Stimulated activated CD4-positive, alpha-beta T cell treated with anti-CD3 and anti-CD28 coated beads, Interleukin-4, amount 100 ng/mL, for 24 hours (primary cell): ENCODE results near the gene CD177.
"Not testable (repeated sequence)": the region's sequence is repeated elsewhere in the genome, so short reads cannot be mapped to it uniquely, and the experiment has no call there.

Source experiments
- DNase-seq: peaks from one replicate; pipeline ENCODE4 v3.0.0-alpha.2; 2020

CD177 gene

DNA sequence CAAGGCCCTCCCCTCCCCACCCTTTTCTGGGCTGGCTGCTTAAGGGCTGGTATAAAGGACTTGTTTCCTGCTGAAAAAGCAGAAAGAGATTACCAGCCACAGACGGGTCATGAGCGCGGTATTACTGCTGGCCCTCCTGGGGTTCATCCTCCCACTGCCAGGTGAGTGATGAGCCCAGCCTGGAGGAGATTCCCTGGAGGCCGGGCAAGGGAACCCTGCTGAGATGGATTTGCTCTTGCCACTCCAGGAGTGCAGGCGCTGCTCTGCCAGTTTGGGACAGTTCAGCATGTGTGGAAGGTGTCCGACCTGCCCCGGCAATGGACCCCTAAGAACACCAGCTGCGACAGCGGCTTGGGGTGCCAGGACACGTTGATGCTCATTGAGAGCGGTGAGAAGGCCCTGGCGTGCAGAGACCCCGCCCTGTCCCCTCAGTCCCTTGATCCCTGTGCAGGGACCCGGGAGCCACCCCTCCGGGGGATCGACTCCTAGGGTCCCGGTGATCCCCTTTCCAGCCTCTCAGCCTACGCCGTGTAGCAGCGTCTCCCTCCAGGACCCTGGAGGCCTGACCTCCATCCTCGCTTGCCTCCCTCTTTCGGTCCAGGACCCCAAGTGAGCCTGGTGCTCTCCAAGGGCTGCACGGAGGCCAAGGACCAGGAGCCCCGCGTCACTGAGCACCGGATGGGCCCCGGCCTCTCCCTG, at the start of gene CD177:
TSS of gene CD177 (plus strand) at position 81 of the 699 bp plus-strand sequence. CDS start at position 110, 29 bp downstream.
- no peak for DNase-seq

- no peak for DNase-seq
Measured at GRCh38 chr19:43305642-43306041, 47.8 kb upstream of the CD177 start.

GRCh38 chr19:43306097-43306496, 47.4 kb upstream of the CD177 start:
- no peak for DNase-seq

DNA sequence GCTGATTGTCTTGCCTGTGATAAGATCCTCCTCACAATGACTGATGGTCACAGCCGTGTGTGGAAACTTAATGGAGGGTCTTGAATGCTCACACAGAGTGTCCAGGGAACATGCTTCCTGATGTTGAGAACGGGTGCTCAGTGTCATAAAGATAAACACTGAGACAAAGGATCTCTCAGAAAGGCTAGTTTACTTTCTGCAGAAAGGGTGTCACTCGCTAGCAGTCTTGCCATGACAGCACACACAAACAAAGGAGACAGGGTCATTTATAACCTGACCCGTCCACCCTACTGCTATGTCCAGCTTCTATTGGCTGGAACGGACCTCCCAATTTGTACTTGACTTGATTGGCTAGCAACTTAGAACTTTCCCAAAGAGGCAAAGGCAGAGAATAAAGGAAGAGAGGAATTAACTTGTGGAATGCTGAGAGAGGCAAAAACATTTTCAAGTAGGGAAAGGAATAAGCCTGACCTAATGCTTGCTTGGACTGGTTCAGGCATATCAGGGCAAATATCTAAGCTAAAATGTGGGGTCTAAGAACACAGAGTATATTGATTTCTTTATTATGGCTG, 45.2 kb upstream of the CD177 start:
- no peak for DNase-seq

- DNase-seq = no peak
Measured at GRCh38 chr19:43309466-43309865, 44.0 kb upstream of the CD177 start.

GRCh38 chr19:43310221-43310620, 43.3 kb upstream of the CD177 start:
- no peak for DNase-seq

DNA sequence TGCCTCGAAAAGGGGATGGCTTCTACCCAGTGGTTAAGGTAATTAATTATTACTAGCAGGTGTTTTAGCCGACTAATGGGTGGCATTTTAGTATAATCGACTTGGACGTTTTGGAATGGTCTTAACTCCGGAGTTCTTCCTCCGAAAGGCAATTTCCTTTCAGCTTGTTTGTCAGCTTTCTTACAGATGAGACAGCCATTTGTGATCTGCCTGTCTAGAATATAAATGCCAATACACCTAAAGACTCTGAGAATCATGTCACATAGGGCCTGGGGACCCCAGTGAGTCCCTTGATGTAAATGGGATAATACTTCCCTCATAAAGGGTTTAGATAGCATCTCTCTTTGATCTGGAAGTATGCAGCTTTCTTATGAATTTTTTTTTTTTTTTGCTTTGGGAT, 42.2 kb upstream of the CD177 start:
- no peak for DNase-seq

DNA sequence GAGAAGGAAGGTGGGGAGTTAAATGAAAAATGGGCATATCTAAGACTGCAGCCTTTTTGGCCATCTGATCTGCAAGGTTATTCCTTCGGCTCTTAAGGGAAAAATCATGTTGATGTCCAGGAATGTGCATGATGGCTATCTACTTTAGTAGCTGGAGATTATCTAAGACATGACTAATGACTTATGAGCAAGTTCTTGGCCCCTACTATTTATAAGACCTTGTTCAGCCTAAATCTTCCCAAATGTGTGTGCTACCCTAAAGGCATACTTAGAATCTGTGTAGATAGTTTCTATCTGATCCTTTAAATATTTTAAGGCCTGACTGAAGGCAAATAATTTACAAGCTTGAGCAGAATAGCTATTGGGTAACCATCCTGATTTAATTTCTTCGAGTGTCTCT, 41.8 kb upstream of the CD177 start:
- DNase-seq = no peak

GRCh38 chr19:43313711-43314495, 39.6 kb upstream of the CD177 start:
- DNase-seq = no peak

GRCh38 chr19:43315851-43316250, 37.6 kb upstream of the CD177 start:
- no peak for DNase-seq

DNA sequence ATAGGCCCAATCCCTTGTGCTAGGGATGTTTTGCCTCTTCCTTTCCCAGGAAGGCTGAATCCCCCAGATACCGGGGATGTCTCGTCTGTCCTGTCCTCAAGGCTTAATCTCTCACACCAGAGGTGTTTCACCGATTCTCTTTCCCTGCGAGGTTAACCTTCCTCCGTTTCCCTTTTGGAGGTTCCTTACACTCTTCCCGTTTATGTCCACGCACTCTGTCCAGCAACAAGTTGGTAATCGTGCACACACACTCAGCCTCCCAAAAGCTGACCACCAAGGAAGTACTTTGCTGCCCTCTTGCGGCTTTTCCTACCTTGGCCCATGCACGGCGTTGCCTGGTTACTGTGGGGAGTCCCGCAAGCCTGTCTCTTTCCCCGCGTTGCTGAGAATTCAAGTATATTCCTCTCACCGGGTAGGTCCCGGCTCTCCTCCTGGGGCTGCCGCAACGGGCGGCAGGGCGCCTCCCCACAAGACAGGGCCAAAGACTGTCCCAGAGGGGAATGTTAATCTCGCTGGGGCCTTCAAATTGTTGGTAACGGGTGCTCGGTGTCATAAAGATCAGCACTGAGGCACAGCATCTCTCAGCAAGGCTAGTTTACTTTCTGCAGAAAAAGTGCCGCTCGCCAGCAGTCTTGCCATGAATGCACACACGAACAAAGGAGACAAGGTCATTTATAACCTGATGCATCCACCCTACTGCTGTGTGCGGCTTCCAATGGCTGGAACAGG, 36.7 kb upstream of the CD177 start:
- DNase-seq = no peak

- DNase-seq = no peak
Measured at GRCh38 chr19:43318203-43318602, 35.3 kb upstream of the CD177 start.

- DNase-seq = no peak
Measured at GRCh38 chr19:43318796-43319314, 34.6 kb upstream of the CD177 start.

GRCh38 chr19:43320546-43320945, 32.9 kb upstream of the CD177 start:
- DNase-seq = no peak

DNA sequence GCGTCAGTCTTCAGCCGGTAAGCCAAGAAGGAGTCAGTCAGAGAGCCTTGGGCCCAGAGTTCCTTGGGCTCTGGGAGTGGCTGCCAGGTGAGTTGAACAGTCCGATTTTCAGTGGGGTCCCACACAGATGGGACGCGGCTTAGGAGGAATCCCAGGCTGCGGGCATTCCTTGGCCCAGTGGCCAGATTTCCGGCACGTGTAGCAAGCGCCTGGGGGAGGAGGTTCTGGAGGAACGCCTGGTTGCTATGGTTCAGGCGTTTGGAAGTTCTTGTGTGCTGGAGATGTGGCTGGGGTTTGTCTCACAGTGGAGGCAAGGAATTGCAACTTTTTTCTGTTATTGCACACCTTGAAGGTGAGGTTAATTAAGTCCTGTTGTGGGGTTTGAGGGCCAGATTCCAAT, 26.7 kb upstream of the CD177 start:
- not testable (repeated sequence) for DNase-seq

DNA sequence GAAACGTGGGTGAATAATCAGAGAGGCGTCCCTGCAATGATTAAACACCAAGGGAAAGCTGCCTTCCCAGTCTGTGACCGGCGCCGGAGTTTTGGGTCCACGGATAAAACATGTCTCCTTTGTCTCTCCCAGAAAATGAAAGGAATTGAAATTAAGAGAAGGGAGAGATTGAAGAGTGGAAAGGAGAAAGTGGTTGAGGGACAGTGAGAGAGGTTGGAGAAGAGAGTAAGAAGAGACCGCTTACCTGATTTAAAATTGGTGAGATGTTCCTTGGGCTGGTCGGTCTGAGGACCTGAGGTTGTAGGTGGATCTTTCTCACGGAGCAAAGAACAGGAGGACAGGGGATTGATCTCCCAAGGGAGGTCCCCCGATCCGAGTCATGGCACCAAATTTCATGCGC, 24.9 kb upstream of the CD177 start:
- DNase-seq = not testable (repeated sequence)

DNA sequence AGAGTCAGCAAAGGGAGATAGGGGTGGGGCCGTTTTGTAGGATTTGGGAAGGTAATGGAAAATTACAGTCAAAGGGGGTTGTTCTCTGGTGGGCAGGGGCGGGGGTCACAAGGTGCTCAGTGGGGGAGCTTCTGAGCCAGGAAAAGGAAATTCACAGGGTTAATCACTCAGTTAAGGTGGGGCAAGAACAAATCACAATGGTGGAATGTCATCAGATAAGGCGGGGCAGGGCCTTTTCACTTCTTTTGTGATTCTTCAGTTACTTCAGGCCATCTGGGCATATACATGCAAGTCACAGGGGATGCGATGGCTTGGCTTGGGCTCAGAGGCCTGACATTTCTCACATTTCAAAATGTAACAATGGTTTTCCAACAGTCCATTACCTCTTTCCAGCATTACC, 24.4 kb upstream of the CD177 start:
- DNase-seq = not testable (repeated sequence)

DNA sequence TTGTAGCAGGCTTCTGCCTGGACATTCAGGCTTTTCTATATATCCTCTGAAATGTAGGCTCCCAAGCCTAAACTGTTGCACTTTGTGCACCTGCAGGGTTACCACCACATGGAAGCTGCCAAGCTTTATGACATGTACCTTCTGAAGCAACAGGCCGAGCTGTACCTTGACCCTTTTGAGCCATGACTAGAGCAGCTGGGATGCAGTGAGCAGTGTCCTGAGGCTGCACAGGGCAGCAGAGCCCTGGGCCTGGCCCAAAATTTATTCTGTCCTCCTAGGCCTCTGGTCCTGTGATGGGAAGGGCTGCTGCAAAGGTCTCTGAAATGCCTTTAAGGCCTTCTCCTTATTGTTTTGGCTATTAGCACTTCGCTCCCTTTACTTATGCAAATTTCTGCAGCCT, 23.5 kb upstream of the CD177 start:
- no peak for DNase-seq

GRCh38 chr19:43330726-43331434, 22.6 kb upstream of the CD177 start:
- no peak for DNase-seq

DNA sequence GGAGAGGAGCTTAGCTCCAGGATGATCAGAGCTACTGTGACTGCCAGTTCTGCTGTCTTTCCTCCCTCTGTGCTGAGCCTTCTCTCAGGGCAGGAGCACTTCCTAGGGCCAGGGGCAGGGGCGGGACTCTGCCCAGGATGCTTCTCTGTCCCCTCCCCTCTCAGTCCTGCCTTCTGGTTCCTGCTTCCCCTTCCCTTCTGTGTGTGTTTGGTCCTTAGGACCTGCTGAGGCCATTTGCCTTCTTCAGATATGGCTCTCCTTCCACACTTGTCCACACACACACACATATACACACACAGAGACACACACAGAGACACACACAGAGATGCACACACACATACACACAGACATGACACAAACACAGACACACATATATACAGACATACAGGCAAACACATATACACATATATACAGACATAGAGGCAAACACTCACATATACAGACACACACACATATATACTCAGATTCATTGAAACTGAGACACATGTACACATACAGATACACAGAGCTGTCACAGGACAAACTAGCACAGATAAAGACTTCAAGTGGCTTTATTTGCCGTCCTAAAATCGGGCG, 22.0 kb upstream of the CD177 start:
- DNase-seq = no peak

DNA sequence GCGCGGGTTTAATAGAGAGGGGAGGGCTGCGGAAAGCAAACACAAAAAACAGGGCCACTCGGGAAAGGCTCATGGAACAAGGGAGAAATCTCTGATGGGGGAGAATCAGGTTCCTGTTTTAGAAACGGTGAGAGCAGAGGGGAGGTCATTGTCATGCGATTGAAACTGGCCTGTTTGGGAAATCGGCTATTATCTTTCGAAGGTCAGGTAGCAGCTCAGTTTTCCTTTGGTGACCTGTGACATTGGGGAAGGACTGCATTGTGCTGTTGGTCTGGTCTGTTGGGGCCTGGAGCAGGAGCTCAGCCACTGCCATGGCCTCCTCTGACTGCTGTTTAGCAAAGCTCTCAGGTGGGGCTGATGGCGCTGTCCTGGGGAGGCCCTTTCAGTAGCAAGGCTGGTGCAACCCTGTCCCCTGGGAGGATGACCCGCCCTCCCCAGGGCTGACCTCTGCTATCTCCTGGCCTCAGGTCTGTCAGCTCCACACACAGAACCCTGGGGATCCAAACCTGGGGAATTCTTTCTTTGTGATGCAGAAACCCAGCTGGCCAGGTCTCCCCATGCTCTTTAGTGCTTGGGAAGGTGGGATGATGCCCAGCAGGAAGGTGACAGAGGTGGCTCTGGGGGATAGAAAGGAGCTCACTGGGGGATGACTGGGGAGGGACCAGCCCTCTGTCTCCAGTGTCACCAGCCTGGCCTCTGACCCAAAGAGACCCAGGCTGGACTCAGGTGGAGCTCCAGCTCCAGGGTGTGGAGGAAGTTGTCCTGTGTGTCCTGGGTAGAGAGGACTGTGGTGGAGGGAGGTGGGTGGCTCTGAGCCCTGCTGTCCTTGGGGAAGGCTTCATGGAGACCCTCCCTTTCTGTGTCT, 21.2 kb upstream of the CD177 start:
- no peak for DNase-seq
